Naive thymus-derived CD8-positive, alpha-beta T cell (primary cell): ENCODE data around the gene STIM1. TPM values are rescaled to one million over a fixed set of nuclear protein-coding genes. Genes with fewer than 3 reads are reported as not detected.

ENCODE experiments used
- ATAC-seq, 2 donors: fragments of 150-1000 bp; cut with Tn5 transposase in 1 of 2; sonication (Bioruptor Pico), chemical (Tn5 transposase) in 1 of 2; 1 replicate in 1 of 2; 2 replicates in 1 of 2; pipeline ENCODE4 v1.10.0; 2021; ENCODE audit warnings: mild to moderate bottlenecking in 2 of 2, moderate library complexity in 2 of 2
- POLR2A ChIA-PET: fragments of 350-600 bp; sonication (Branson Sonifier 250); formaldehyde crosslinking; loops from one replicate; lab custom pipeline; 2021; ENCODE audit warnings: antibody characterized with exemption; lab: Charles Lee
- DNase-seq, 10 donors: peaks; one replicate each; pipeline versions ENCODE4 v3.0.0 to v3.0.0-alpha.2; 2020 to 2022
- H3K27ac Mint-ChIP-seq, 10 donors: one replicate each; pipeline ENCODE4 v1.8.0; 2020 to 2022; ENCODE audit warnings: mild to moderate bottlenecking in 10 of 10, mixed read lengths in 10 of 10, moderate library complexity in 4 of 10, inconsistent platforms in 1 of 10
- H3K27me3 Mint-ChIP-seq, 5 donors: one replicate each; pipeline ENCODE4 v1.8.0; 2021 to 2022; ENCODE audit warnings: mixed read lengths in 5 of 5
- H3K36me3 Mint-ChIP-seq, 3 donors: one replicate each; pipeline ENCODE4 v1.8.0; 2020 to 2022; ENCODE audit warnings: mixed read lengths in 3 of 3, mild to moderate bottlenecking in 2 of 3, inconsistent platforms in 1 of 3
- H3K4me1 Mint-ChIP-seq, 4 donors: one replicate each; pipeline ENCODE4 v1.8.0; 2021 to 2022; ENCODE audit warnings: mixed read lengths in 4 of 4
- H3K4me3 Mint-ChIP-seq, 10 donors: one replicate each; pipeline ENCODE4 v1.8.0; 2020 to 2022; ENCODE audit warnings: mild to moderate bottlenecking in 10 of 10, mixed read lengths in 10 of 10, moderate library complexity in 6 of 10, inconsistent platforms in 1 of 10
- H3K9me3 Mint-ChIP-seq, 9 donors: one replicate each; pipeline ENCODE4 v1.8.0; 2020 to 2022; ENCODE audit warnings: mixed read lengths in 9 of 9, mild to moderate bottlenecking in 3 of 9, inconsistent platforms in 1 of 9, moderate library complexity in 1 of 9
- polyA plus RNA-seq, 3 donors: library from polyadenylated mRNA; unstranded; fragments of 300-500 nt; fragmentation: Illumina TruSeq; gene quantifications; one replicate each; pipeline ENCODE4 v1.2.3, GENCODE V29; 2021
- total RNA-seq, 8 experiments: library from RNA in 2 of 8; stranded (reverse) in 2 of 8; gene quantifications; one replicate each; pipeline ENCODE4 v1.2.3 and lab custom pipeline; 2021 to 2026

The STIM1 gene
- total and polyA plus RNA-seq, 5 experiments from 2014 or later = 33.4 to 101 (median 39.0) TPM

DNA sequence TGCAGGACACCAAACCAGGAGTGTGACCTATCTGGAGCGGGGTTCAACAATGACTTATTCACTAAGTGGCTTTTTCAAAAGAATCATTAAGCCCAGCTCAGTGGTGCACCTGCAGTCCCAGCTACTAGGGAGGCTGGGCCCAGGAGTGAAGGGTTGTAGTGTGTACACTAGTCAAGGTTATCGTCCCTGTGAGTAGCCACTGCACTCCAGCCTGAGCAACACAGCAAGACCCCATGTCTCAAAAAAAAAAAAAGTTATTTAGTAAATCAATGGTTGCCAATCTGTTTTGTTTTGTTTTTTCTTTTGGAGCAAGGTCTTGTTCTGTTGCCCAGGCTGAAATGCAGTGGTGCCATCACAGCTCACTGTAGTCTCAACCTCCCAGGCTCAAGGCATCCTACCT is 22.6 kb upstream of the STIM1 start:
- H3K36me3 Mint-ChIP-seq = peaks cover 4 to 65% (median 7%) of the 10 kb centered on the region in 3 donors
- H3K4me1 Mint-ChIP-seq = peaks cover 53 to 88% (median 80%) of the 10 kb centered on the region in 4 donors
- H3K4me3 Mint-ChIP-seq = peak overlapping the region in 8 of 10 donors; percentile 1 to 98 (median 47)
- DNase-seq (no peak), ATAC-seq (no peak)
- no peaks in the 10 kb centered on the region for H3K9me3 Mint-ChIP-seq
- H3K27me3 Mint-ChIP-seq = no peaks in the 10 kb centered on the region
- peak overlapping the region; percentile 89 to 99 (median 94) for H3K27ac Mint-ChIP-seq
- POLR2A ChIA-PET = interaction anchor here (2.7 to 13.1 kb wide), 2 partner anchors 9 to 23 kb away, joined by 16 to 406 read pairs; partner anchors contain the start of genes RHOG and STIM1

DNA sequence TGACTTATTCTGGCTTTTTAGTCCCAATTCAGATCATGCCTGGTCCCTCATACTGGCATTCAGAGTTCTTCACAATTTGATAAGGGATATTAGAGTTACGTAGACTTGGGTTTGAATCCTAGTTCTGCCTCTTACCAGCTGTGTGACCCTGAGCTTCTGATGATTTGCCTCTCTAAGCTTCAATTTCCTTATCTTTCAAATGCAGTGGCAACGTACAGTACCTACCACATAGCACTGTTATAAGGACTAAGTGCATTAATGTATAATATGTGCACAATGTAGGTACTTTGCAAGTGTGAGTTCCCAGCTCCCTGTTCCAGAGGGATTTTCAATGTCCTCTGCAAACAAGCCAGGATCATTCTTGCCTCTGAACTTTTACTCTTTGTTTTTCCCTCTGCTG is 22.0 kb upstream of the STIM1 start:
- ATAC-seq = no peak
- peaks cover 4 to 63% (median 4%) of the 10 kb centered on the region in 3 donors for H3K36me3 Mint-ChIP-seq
- peak overlapping the region; percentile 89 to 99 (median 93) for H3K27ac Mint-ChIP-seq
- POLR2A ChIA-PET = interaction anchor here (8.9 to 13.1 kb wide), 2 partner anchors 9 to 23 kb away, joined by 81 to 406 read pairs; partner anchors contain the start of gene STIM1
- peaks cover 55 to 91% (median 84%) of the 10 kb centered on the region in 4 donors for H3K4me1 Mint-ChIP-seq
- no peak for DNase-seq
- no peaks in the 10 kb centered on the region for H3K9me3 Mint-ChIP-seq
- H3K27me3 Mint-ChIP-seq = no peaks in the 10 kb centered on the region
- H3K4me3 Mint-ChIP-seq = peak overlapping the region in 9 of 10 donors; percentile 4 to 100 (median 87)

DNA sequence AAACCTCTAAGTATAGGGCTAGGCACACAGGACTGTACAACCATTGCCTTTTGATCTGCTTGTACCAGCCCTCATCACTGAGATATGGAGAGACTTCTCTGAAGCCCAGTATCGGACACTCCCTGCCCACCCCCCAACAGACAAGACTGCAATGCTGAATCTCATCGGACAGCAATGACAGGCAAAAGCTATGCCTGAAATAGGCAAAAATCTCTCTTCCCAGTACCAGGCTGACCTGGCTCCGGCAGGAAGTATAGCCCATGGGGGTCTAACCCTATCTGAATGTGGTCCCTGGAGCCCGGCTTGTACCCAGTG is 21.2 kb upstream of the STIM1 start:
- H3K36me3 Mint-ChIP-seq = peaks cover 4 to 57% (median 4%) of the 10 kb centered on the region in 3 donors
- H3K27ac Mint-ChIP-seq = peak overlapping the region; percentile 85 to 99 (median 93)
- no peaks in the 10 kb centered on the region for H3K27me3 Mint-ChIP-seq
- POLR2A ChIA-PET = interaction anchor here (8.9 to 13.1 kb wide), 2 partner anchors 9 to 22 kb away, joined by 81 to 406 read pairs; partner anchors contain the start of gene STIM1
- DNase-seq (no peak), ATAC-seq (no peak)
- peak overlapping the region; percentile 44 to 100 (median 94) for H3K4me3 Mint-ChIP-seq
- H3K4me1 Mint-ChIP-seq = peaks cover 61 to 96% (median 91%) of the 10 kb centered on the region in 4 donors
- H3K9me3 Mint-ChIP-seq = no peaks in the 10 kb centered on the region

DNA sequence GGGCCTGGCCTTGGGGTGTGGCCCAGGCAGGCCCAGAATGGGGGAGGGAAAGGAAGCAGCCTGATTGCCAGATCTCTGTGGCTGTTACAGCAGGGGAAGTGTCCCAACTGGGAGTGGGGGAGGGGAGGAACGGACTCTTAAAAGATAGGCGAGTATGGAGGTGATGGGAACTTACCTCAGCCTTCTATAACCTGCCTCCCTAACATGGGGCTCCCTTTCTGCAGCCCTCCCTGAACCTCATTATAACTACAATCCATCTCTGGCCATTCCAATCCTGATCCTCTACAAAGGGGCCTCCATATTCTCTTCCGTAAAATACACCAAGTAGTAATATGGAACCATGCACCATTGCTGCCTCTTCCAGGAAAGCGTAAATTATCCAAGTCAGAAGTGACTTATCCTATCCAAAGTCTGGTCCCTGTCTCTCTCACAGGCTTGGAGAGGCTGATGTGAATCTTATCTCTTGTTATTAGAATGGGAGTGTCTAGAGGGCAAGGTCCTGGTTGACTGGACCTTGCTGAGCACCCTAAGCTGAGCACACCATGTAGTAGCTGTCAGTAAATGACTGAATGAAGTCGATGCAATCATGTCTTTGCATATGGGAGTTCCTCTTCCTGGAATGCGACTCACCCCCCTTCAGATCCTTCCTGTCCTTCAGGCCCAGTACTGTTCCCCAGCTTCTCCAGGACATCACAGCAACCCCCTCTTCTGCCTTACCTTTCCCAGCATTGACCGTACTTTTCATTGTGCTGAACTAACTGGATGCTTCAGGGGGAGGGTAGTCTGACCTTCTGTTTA is 20.6 kb upstream of the STIM1 start:
- ATAC-seq (no peak), DNase-seq (no peak)

DNA sequence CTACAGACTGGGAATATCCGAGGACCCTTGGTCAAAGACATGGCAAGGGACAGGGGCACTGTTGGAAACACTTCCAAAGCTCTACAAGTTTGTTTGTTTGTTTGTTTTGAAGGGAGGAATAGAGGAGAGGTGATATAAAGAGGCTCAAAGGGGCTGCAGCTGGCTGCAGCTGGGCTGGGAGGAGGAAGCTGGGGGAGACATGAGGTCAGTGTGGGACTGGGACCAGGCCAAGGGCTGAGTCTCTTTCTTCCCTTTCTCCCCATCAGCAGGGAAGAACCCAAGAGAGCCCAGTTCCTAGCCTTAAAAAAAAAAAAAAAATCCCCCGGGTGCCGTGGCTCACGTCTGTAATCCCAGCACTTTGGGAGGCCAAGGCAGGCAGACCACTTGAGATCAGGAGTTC is 19.7 kb upstream of the STIM1 start:
- Mint-ChIP-seq H3K4me1 (peaks cover 66 to 91% (median 90%) of the 10 kb centered on the region in 4 donors), H3K36me3 (peaks cover 3 to 43% (median 4%) of the 10 kb centered on the region in 3 donors), H3K4me3 (peak overlapping the region; percentile 68 to 100 (median 94)), H3K9me3 (no peaks in the 10 kb centered on the region), H3K27me3 (no peaks in the 10 kb centered on the region), H3K27ac (peak overlapping the region; percentile 85 to 99 (median 93))
- DNase-seq = no peak
- ATAC-seq = no peak
- POLR2A ChIA-PET = interaction anchor here (0.6 to 13.1 kb wide), 4 partner anchors 11 to 241 kb away, joined by 3 to 406 read pairs (median 42); partner anchors contain the start of gene STIM1

More for the DNA sequence above, 20.6 kb upstream of the STIM1 start:
- peaks cover 4 to 52% (median 4%) of the 10 kb centered on the region in 3 donors for H3K36me3 Mint-ChIP-seq
- peak overlapping the region; percentile 85 to 99 (median 93) for H3K27ac Mint-ChIP-seq
- H3K27me3 Mint-ChIP-seq = no peaks in the 10 kb centered on the region
- POLR2A ChIA-PET = interaction anchor here (0.6 to 13.1 kb wide), 3 partner anchors 10 to 241 kb away, joined by 3 to 406 read pairs (median 81); partner anchors contain the start of gene STIM1
- H3K4me1 Mint-ChIP-seq = peaks cover 66 to 99% (median 95%) of the 10 kb centered on the region in 4 donors
- H3K9me3 Mint-ChIP-seq = no peaks in the 10 kb centered on the region
- peak overlapping the region; percentile 54 to 100 (median 94) for H3K4me3 Mint-ChIP-seq

DNA sequence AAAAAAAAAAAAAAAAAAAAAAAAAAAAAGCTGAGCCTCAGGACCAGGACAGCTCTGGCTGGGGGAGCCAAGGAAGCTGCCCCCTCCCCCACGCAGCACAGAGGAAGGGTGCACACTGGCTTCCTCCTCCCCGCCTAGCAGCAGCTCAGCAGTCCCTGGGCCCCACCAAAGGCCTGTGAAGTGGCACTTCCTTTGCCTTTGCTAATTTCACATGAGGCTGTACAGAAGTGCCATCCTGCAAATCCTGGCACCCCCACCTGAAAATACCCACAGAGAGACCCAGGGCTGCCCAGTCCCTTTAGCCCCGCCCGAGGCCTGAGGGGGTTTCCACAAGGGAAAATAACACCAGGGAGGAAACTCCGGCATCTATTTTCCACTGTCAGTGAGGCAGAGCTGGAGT is 18.6 kb upstream of the STIM1 start:
- POLR2A ChIA-PET = interaction anchor here (0.6 to 13.1 kb wide), 9 partner anchors 8 to 260 kb away, joined by 3 to 406 read pairs (median 4); partner anchors contain the start of gene STIM1
- H3K27me3 Mint-ChIP-seq = no peaks in the 10 kb centered on the region
- H3K27ac Mint-ChIP-seq = peak overlapping the region; percentile 89 to 99 (median 96)
- DNase-seq = peak; percentile 26 to 82 (median 50)
- H3K4me3 Mint-ChIP-seq = peak overlapping the region; percentile 85 to 100 (median 95)
- H3K4me1 Mint-ChIP-seq = peaks cover 55 to 83% (median 80%) of the 10 kb centered on the region in 4 donors
- H3K36me3 Mint-ChIP-seq = peaks cover 0 to 31% (median 4%) of the 10 kb centered on the region in 3 donors
- ATAC-seq = peak in 1 of 2 donors; percentile 6
- no peaks in the 10 kb centered on the region for H3K9me3 Mint-ChIP-seq

DNA sequence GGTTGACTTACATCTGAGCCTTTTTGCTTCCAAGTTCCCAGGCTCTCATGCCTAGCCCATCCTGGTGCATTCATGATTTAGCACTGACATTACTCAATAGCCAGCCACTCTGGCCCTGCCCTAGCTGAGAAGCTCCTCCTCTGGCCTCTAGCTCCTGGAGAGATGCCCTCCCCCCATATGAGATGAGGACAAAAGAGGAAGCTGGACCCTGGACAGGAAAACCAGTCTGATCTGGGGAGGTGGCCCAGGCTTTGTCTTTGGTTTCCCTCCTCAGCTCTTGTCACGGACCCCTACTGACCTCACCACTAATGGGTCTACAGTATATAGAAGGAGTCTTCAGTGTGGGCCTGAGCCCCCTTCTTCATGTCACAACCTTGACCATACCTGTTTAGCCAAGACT is 17.7 kb upstream of the STIM1 start:
- DNase-seq (no peak), ATAC-seq (no peak)
- Mint-ChIP-seq H3K4me3 (peak overlapping the region; percentile 85 to 100 (median 95)), H3K36me3 (peaks cover 0 to 31% (median 4%) of the 10 kb centered on the region in 3 donors), H3K27me3 (no peaks in the 10 kb centered on the region), H3K4me1 (peaks cover 50 to 79% (median 73%) of the 10 kb centered on the region in 4 donors), H3K9me3 (no peaks in the 10 kb centered on the region), H3K27ac (peak overlapping the region; percentile 89 to 99 (median 96))
- POLR2A ChIA-PET = interaction anchor here (0.8 to 13.1 kb wide), 8 partner anchors 9 to 254 kb away, joined by 3 to 406 read pairs (median 4); partner anchors contain the start of genes NUP98 and STIM1

DNA sequence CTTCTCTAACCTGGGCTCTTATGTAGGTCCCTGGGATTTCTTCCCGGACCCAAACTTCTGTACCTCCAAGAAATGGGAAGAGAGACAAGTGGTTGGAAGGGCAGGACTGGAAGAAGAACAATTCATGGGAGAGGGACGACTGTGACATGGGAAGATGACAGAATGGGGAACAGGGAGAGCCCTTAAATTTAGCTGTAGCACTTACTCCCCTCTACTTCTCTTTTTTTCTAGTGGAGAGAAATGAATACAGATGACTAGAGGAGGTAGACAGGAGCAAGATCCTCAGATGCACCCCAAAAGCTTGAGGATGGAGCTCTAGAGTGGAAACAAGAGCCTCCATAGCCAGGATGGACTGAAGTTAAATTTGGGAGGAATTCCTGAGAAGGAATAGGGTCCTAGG is 17.0 kb upstream of the STIM1 start:
- Mint-ChIP-seq H3K36me3 (peaks cover 0 to 28% (median 4%) of the 10 kb centered on the region in 3 donors), H3K27me3 (no peaks in the 10 kb centered on the region), H3K4me1 (peaks cover 48 to 76% (median 69%) of the 10 kb centered on the region in 4 donors), H3K4me3 (peak overlapping the region; percentile 85 to 100 (median 95)), H3K9me3 (no peaks in the 10 kb centered on the region), H3K27ac (peak overlapping the region; percentile 89 to 99 (median 96))
- POLR2A ChIA-PET = interaction anchor here (0.8 to 13.1 kb wide), 8 partner anchors 10 to 254 kb away, joined by 3 to 406 read pairs (median 5); partner anchors contain the start of gene STIM1
- ATAC-seq (no peak), DNase-seq (no peak)

DNA sequence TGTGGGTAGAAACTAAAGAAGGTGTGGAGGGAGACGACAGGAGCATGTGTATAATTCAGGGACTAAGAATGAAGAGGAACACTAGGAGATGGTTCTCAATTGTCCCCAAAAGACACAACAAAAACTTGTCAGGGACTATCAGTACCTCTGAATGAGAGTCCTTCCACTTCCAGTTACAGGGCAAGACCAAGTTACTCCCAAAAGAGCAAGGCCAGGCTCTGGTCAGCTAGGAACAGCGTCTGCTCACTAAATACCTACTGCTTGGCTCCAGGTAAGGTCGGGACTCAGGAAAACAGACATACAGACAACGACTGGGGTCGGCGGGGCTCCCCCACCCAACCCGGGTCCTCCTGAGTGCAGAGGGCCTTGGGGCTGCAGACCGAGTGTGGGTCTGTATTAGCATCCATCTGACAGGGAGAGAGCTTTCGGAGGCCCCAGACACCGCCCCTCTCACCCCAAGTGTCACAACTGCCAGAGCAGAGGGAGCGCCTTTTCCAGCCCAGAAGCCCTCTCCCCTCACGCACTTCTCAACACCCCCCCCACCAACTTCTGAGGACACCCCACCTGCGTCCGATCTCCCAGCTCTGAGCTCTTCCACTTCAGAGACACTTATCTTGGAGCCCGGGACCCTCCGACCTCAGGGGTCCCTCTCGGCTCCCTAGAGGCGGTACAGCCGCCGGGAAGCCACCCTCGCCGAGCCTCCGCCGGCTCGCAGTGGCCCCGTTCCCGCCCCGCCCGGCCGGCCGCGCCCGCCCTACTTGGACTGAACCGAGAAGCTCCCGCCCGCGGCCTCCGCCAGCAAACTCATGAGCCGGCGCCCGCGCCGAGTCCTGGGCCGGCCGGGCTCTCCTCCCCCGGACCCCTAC is 15.2 kb upstream of the STIM1 start:
- Mint-ChIP-seq H3K27me3 (no peaks in the 10 kb centered on the region), H3K27ac (peak overlapping the region; percentile 89 to 99 (median 96)), H3K9me3 (no peaks in the 10 kb centered on the region), H3K4me1 (peaks cover 33 to 64% (median 53%) of the 10 kb centered on the region in 4 donors), H3K4me3 (peak overlapping the region; percentile 85 to 100 (median 95)), H3K36me3 (peaks cover 0 to 12% (median 4%) of the 10 kb centered on the region in 3 donors)
- POLR2A ChIA-PET = interaction anchor here (0.6 to 13.1 kb wide), 20 partner anchors 8 to 939 kb away, joined by 3 to 406 read pairs (median 6); partner anchors contain the start of genes NUP98, PGAP2 and STIM1
- DNase-seq (peak; percentile 22 to 68 (median 44)), ATAC-seq (peak in 1 of 2 donors; percentile 5)

DNA sequence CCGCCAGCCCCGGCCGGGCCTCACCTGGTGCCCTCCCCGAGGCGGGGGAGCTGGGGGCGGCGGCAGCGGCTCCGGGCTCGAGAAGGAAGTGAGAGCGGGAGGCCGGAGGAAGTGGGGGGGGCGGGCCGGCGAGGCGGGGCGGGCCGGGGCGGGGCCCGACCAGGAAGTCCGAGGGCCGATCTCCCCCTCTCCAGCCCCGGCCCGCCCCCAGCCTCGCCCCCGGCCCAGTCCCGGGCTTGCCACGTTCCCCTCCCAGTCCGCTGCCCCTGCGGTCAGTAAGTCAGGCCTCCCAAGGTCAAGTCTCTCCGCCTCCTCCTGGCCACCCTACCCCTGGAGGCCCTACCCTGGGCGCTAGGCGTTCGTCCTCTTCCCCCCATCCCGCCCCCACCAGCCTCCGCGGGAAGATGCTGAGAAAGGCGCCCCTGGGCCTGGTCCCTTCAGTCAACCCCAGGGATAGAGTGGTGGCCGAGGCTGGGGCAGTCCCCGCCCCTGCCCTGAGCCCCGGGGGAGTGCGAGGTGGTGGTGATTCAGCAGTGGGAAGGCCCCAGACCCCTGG is 14.5 kb upstream of the STIM1 start, which contains the start of gene RHOG:
Gene RHOG, minus strand, starts transcription at position 90 of the 556 bp plus-strand sequence. CDS start 12,821 bp downstream, outside the sequence.
- H3K36me3 Mint-ChIP-seq = peaks cover 0 to 5% (median 0%) of the 10 kb centered on the region in 3 donors
- H3K4me1 Mint-ChIP-seq = peaks cover 28 to 59% (median 47%) of the 10 kb centered on the region in 4 donors
- H3K9me3 Mint-ChIP-seq = no peaks in the 10 kb centered on the region
- H3K27me3 Mint-ChIP-seq = no peaks in the 10 kb centered on the region
- peak within 1 kb of the TSS; percentile 85 to 100 (median 96) for H3K4me3 Mint-ChIP-seq
- POLR2A ChIA-PET = interaction anchor here (0.5 to 13.1 kb wide), 29 partner anchors 9 to 241 kb away, joined by 3 to 406 read pairs (median 5); partner anchors contain the start of genes NUP98, PGAP2 and STIM1
- peak; percentile 4 to 16 for ATAC-seq
- H3K27ac Mint-ChIP-seq = peak within 1 kb of the TSS; percentile 94 to 100 (median 99)
- DNase-seq = peak in 6 of 10 donors; percentile 35 to 72 (median 58)
